HG03520 (cell line): Measurements from ENCODE around the gene TBC1D10B.

Experiments
- ATAC-seq: cut with Tn5 transposase; IDR thresholded peaks from one replicate; pipeline ENCODE4 v1.9.1; 2021; ENCODE audit warnings: mild to moderate bottlenecking, moderate library complexity; ENCODE audit not compliant: unreplicated experiment

Gene TBC1D10B

GRCh38 chr16:30370456-30371247 is at the start of gene TBC1D10B:
TBC1D10B (minus strand) TSS chr16:30370494; CDS start chr16:30370183, 311 bp downstream.
- ATAC-seq: peak; percentile 67

- no peak for ATAC-seq
Measured at GRCh38 chr16:30418350-30419181, 48.3 kb upstream of the TBC1D10B start.

- peak; percentile 81 for ATAC-seq
Measured at GRCh38 chr16:30417529-30418349, 47.4 kb upstream of the TBC1D10B start.

- no peak for ATAC-seq
Measured at GRCh38 chr16:30416624-30417528, 46.6 kb upstream of the TBC1D10B start.

GRCh38 chr16:30416047-30416603 is 45.8 kb upstream of the TBC1D10B start:
- ATAC-seq: no peak

GRCh38 chr16:30414159-30414558 is 43.9 kb upstream of the TBC1D10B start:
- ATAC-seq: no peak

- ATAC-seq: no peak
Measured at GRCh38 chr16:30413112-30413806, 43.0 kb upstream of the TBC1D10B start.

GRCh38 chr16:30409125-30410060 is 39.1 kb upstream of the TBC1D10B start:
- no peak for ATAC-seq

GRCh38 chr16:30407804-30408534 is 37.7 kb upstream of the TBC1D10B start:
- no peak for ATAC-seq

- peak; percentile 55 for ATAC-seq
Measured at GRCh38 chr16:30407102-30407803, 37.0 kb upstream of the TBC1D10B start, which contains the start of gene ZNF771. ZNF771 (plus strand) TSS chr16:30407606; CDS start chr16:30408054, 448 bp downstream.

GRCh38 chr16:30406795-30407101 is 36.5 kb upstream of the TBC1D10B start:
- ATAC-seq: no peak

- no peak for ATAC-seq
Measured at GRCh38 chr16:30401768-30402425, 31.6 kb upstream of the TBC1D10B start.

- no peak for ATAC-seq
Measured at GRCh38 chr16:30399435-30400186, 29.3 kb upstream of the TBC1D10B start.

- no peak for ATAC-seq
Measured at GRCh38 chr16:30398661-30399434, 28.6 kb upstream of the TBC1D10B start.
